Stimulated activated CD4-positive, alpha-beta T cell treated with anti-CD3 and anti-CD28 coated beads, Interleukin-15, amount 100 ng/mL, for 24 hours (primary cell): ENCODE data around the gene TLE4.

ENCODE experiments used
- DNase-seq: peaks from one replicate; pipeline ENCODE4 v3.0.0-alpha.2; 2020

TLE4 gene

DNA sequence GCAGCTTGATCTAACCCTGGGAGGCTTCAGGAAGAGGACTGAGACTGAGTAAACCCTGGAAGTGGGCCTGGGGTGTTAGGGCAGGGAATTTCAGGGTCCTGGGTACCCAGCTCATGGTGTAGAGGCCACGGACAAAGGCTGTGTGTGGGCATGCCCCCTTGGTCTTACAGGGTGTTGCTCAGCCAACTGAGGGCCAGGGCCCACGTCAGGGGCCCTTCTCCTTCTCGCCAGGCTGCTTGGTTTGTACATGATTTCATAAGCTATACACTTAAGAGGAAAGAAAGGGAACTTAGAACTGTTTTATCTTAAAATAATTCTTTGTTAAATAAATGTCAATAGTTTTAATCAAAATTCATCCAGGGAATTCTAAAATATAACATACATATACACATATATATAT lies 95.4 kb downstream of the TLE4 start:
- DNase-seq, result no peak

DNA sequence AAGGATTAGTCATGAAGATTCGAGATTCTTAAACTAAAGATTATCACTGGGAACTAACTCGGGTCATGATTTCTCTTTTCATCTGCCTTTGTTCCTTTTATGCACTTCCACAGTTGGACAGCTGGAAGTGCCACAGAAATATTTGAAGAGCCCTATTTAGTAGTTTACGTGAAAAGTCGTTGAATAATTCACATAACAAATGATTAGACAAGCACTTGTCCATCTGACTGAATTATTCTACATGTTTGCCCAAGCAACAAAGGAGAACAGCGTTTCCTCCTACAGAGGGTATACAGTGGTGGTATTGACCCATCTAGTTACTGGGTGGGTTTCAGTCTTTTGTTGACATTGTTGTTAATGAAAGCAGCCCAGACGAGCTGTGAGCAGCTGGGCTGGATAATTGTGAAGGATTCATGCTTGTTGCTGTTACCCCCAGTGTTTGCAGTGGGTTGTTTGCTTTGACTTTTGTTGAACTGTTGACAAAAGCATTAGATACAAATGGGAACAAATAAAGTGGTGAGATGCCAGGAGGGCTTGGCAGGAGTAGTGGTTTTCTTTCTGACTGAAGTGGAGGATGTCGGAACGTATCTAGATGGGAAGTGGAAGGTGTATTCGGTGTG lies 96.2 kb downstream of the TLE4 start:
- DNase-seq, result no peak

DNA sequence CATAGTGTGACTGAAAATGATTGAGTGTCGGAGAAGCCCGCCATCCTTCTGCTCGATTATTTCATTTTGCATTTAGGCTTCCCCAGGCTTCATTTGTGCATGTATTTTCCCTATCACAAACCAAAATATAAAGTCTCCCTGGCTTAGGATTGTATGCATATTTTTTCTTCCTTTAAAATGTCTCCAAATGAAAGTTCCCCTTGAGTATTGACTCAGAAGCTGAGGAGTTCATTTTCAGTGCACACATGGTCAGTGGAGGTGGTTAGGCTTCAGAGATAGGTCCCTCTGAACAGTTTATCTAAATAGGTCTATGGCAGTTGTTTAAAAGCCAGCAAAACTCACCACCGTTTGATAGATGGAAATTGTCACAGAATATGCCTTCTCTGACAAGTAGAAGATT lies 97.2 kb downstream of the TLE4 start:
- DNase-seq, result no peak

DNA sequence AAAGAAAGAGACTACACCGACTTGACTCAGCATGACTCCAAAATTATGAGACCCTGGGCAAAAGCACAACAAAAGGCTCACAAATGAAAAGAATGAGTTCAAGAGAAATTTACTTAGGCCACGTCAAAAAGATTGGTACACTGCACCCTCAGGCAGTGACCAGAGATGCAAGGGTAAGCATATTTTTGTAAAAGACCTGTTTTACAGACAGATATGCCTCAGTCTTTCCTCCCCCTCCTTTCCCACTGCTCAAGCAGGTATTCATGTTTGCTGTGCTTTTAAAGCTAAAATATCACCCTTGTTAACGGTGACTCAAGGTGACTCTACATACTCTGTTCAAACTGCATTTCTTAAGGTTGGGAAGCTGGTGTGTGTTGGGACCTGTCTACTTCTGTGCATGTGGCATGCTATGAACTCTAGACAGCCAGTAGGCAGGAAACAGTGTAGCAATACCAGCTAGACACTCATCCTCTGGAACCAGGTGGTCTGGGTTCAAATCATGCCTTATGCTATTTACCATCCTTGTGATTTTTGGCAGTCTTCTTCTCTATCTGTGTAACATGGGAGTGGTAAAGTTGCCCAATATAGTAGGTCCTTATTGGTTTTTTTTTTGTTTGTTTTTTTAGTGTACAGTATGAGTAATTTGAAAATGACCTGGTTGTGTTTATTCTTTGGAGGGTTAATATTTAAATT lies 98.7 kb downstream of the TLE4 start:
- no peak for DNase-seq

DNA sequence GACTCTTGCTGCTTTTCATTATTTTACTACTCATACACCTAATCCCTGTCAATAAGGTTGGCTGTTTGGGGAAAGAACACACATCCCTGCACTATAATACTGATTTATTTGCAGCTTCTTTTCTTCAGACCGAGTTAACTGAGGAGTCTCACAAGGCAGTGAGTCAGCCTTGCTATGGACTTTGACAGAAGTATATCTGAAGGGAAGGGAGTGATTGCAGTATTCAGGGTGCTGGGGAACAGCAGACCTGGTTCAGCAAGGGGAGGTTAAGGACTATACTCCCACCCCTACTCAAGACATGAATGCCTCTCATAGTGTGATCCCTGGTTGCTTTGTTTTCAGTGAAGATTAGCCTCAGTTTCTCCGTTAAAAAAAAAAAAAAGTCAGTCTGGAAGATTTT lies 99.8 kb downstream of the TLE4 start:
- no peak for DNase-seq

DNA sequence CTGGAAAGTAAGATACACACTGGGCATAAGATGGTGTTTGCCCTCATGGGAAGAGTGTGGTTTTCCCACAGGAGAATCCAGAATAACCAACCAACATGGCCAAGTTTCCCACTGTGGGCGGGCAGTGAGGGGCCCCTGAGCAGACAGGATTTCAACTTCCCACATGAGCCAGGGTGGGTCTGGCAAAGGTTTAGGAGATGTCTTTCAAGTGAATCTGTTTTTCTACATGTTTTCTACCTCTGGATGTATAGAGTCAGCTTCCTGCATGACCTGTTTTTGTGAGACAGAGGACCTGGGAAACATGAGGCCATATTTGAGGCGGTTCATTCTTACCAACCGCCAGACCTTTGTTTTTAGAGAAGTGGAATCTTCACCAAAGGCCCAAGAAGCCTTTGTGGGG lies 100.5 kb downstream of the TLE4 start:
- no peak for DNase-seq

DNA sequence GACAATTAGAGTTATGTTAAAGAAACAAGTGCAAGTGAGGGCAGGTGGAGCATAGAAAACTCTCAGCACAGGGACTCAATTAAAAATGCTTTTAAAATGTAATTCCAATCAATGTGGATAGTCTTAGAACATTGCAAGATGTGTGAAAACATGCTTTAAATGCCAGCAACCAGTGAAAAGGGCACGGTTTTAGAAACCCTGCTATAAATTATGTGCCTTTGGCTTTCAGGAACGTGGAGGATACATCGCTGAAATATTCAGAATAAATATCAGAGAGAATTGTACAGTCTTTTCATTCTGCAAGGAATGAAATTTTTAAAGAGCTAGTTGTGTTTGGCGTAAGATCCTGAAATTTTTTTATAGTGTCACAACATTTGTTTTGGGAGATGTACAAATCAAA lies 101.1 kb downstream of the TLE4 start:
- no peak for DNase-seq

DNA sequence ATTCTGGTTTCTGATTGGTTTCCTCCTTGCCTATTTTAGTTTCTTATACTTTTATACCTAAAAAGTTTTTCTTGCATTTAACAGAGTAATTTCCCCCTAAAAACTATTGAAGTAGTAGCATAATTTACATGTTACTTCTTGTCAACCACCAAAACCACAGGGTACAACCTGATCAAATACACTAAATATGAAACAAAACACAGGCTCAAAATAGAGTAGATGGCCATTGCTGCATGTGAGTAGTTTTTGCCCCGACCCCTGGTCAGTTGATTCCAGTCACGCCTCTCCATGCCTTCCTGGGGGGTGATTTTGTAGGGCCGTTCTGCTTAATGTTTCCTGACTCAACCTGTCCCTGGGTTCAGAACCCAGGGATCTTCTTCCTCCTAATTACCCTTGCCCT lies 101.8 kb downstream of the TLE4 start:
- DNase-seq, result no peak

DNA sequence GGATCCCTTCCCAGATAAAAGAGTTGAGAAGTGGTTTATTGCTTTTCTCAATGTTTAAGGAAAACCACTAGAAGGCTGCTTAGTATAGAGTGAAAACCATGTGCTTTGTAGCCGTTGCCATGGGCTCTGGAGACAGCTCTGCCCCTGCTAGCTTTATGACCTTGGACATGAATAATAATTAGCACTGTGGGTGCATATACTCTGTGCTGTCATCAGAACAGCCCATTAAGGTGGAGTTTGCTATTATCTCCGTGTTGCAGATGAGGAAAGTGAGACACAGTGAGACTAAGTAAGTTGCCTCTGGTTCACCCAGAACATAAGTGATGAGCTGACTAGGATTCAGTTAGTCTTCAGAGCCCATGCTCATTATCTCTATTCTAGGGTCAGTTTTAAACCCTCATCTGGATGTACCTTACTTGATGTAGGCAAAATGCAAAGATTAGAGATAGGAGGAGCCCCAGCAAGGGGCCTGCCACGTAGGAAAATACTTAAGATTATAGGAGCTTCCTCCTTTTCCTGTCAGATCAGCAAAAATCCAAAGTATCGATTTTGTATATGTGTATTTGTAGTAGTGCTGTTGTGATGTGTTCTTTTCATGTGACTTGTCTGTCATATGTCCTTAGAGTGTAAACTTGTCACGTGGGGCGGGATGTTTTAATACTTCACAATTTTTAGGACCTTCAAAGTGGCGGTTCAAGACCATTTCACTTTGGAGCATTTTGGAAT lies 102.5 kb downstream of the TLE4 start:
- DNase-seq, result no peak

DNA sequence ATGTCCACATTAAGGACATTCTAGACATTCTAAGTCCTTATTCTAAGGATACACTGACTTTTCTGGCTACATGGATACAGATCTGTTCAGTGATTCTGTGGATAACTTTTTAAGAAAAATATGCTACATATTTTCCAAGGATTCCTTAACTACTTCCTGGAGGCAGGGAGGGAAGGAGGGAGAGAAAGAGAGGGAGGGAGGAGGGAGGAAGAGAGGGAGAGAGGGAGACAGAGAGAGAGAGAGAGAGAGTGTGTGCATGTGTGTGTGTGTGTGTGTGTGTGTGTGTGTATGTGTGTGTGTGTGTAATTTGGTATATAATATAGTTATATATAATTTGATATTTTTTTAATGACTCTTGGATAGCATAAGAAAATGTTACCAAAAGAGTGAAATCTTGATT lies 109.8 kb downstream of the TLE4 start:
- no peak for DNase-seq

DNA sequence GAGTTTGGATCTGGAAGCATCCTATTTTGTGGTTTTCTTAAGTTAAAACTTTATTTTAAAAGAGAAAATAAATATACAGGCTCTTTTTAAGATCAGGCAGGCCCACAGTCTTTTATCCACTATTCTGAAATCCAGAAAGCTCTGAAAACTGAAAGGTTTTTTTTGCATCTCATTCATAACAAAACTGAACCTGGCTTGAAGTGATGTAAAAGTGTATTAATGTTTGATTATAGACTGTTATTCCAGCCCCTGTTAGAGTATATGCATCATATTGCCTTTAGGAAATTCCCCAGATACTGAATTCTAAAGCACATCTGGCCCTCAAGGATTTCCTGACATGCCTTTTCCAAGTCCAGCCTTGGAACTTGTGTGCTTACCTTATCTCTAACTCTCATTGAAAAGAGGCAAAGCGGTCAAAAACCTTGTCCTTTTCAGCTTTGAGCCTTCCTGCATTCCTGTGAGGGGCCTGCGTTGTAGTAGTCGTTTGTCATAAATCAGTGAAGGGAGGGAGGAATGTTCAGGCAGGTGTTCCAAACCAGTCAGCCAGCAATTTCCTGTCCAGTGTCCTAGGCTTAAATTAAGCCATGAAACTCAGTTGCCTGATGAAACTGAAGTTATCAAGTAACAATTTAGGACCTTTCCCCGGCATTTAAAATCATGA lies 110.4 kb downstream of the TLE4 start:
- DNase-seq, result no peak

DNA sequence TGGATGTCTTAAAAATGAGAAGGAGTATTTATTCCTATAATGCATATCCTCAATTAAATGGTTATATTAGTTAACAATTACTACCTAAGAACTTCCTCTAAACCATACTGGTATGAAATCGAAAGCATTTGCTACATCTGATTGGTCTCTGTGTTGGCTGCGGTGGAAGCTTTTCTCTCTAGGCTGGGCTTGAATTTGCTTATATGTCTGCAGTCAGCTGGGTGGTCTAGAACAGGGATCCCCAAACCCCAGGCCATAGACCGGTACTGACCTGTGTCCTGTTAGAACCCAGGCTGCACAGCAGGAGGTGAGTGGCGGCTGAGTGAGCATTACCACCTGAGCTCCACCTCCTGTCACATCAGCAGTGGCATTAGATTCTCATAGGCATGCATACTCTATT lies 112.3 kb downstream of the TLE4 start:
- DNase-seq, result no peak

DNA sequence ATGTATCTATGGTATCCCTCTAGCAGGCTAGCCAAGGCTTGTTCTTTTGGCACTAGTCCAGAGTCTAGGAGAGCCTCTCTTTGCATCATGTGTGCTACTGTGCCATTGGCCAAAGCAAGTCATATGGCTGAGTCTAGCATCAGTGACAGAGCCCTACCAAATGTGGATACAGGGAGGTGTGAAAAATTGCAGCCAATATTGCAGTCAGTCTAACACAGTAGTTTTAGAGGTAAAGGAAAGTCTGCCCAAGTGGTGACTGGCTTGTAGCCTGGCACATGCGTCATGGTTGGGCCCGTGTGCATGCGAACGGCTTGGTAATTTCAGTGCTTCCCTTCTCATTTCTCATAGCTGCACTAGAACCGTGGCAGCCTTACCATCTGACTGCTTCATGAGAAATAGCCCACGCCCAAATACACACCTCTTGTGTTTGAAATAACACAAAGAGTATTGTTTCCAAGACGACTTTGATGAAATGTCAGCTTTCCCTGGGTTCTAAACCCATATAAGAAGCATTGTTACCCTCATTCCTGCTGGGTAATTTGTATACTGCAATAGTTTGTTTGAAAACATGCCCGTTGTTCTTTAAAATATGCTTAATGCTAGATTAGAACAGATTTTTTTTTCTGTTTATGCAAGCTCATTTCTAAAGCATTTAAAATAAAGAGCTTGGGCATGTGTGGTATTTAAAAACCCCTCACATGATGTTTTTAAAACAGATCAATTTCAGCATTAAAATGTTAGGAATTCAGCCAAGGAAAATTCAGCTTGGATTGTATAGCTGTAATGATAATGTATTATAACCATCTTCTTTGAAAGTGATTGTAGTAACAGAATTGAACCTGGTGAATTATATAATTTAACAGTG lies 113.2 kb downstream of the TLE4 start:
- no peak for DNase-seq

DNA sequence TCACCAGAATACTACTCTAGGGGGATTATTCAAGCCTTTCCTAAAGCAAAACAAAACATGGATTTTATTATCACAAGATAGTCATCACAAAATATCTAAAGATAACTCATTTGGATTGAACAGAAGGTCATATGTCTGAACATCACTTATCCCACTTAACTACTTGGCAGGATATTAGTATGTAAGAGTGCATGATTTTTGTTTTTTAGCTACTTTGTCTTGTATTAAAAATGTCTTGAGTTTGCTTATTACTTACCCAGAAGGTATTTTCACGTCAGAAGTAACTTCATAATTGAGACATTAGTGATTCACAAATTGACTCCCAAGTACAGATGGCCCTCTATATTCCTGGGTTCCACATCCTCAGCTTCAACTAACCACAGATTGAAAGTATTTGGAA lies 113.8 kb downstream of the TLE4 start:
- no peak for DNase-seq

DNA sequence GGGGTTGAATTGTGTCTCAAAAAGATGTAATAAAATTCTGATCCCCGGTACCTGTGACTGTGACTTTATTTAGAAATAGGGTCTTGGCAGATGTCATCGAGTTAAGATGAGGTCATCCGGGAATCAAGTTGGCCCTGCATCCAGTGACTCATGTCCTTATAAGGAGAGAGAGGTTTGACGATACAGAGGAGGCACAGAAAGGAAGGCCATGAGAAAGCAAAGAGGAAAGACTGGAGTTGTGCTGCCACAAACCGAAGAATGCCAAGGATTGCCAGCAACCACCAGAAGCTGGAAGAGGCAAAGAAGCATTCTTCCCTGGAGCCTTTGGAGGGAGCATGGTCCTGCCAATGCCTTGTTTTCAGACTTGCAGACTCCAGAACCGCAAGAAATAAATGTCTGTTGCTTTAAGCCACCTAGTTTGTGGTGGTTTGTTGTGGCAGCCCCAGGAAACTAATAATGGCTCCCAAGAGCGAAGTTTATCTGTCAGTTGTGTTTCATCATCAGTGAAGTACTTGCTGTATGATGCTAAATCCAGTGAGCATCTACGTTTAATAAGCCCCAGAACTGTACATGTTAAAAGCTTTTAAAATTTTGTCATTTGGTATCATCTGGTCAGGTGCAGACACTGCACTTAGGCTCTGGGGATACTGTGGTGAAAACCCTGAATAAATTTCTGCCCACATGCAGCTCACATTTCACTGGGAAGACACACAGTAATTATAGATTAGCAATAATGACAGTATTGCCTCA lies 114.8 kb downstream of the TLE4 start:
- DNase-seq, result no peak

DNA sequence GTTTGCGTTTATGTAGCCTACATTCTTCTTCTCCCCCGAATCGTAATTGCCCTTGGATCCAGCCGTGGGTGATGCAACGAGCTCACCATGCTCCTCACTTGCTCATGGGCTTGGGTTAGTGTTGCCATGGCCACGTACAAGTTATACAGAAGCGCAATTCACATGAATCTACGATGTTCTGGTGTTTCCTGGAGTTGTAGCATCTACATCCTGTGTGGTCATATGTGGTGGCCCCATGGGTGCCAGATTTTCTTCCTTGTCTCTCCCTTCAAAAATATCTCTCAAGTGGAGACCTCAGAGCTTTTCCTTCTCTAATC lies 115.3 kb downstream of the TLE4 start:
- peak; percentile 9 for DNase-seq

DNA sequence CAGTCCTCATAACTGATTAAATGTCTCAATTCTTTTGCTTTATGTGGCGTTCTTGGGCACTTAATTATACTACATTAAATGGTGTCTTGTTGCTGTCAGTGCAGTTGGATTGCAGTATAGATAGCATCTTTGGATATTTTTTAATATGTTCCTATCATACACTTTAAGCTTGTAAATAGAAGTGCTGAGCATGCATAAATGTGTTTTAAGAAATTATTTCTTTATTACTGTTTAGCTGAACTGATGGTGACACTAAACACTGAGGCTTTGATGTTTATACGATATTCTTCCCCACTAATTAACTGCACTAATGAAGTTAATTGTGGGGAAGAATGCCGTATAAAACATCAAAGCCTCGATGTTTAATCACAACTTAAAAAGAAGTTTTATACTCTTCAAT lies 116.6 kb downstream of the TLE4 start:
- DNase-seq, result no peak

DNA sequence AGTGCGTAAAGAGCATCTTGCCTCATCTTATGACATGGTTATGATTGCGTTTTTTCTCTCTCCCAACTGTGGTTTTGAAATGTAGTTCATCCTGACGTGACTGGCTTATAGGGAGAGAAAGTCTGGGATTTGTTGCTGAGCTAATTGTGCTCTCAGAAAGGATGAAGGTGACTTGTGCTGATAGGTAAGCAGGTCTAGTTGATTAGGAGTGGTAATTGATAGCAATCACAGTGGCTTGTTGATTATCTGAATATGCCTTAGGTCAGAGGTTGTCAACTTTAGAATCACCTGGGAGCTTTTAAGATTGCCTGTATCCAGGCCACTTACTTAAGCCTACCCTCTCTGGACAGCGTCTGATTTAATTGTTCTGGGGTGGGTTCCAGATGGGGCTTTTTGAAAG lies 117.8 kb downstream of the TLE4 start:
- no peak for DNase-seq

DNA sequence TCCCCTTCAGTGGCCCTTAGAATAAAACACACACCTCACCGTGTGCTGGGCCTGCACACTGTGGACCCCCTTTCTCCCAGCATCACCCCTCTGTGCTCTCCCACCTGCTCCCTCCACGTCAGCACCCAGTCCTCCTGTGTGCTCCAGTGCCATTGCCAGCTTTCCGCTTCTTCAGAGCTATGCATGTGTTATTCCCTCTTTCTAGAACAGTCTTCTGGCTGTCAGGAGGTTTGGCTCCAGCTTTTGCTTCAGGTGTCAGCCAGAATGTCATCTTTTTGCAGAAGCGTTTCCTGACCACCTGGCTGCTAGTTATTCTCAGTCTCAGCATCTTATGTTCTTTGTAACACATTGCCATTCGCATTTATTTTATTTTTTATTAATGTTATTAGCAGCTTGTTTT lies 119.7 kb downstream of the TLE4 start:
- no peak for DNase-seq

DNA sequence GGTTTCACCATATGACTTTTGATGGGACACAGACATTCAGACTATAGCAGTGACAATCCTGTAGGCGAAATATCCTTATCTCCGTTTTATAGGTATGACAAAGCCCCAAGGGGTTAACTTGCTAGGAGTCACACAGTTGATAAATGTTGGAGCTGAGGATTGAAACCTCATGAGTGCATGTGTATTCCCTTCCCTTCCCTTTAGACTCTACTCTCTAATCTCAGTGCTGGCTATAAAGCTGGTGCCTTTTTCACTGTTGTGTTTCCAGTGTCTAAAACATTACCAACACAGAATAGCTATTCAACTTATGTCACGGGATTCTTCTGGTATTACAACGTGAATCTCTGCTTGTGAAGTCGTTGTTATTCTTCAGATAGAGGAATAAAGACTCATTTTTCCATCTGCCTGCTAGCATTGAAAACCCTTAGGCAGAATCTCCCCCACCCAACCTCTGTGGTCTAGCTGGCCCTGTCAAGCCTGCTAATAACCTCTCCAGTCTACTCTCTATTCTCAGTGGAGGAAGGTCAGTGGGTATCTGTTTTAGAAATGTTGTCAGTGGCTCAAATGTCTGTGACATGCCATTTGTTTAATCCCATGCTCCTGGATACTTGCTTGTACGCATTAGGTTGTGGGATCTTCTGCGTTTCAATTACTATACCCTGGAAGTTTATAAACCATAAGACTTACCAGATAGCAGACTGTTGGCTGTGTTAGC lies 121.2 kb downstream of the TLE4 start:
- DNase-seq, result no peak

DNA sequence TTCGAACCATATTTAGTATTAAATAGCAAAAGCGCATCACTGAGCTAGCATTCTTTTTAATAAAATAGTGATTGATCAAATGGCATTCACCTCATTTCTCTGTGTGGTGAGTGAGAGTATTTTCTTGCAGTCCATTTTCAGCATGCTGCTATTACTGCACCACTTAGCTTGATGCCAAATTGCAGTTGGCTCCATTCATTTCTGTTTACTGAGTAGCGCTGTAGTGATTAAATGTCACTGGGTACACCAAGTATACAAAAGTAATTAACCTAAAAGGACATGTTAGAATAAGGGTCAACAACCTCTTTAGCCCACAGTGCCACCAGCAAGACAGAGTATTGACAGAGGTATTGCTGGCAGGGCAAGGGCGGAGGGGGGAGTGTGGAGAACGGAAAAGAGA lies 122.0 kb downstream of the TLE4 start:
- no peak for DNase-seq

DNA sequence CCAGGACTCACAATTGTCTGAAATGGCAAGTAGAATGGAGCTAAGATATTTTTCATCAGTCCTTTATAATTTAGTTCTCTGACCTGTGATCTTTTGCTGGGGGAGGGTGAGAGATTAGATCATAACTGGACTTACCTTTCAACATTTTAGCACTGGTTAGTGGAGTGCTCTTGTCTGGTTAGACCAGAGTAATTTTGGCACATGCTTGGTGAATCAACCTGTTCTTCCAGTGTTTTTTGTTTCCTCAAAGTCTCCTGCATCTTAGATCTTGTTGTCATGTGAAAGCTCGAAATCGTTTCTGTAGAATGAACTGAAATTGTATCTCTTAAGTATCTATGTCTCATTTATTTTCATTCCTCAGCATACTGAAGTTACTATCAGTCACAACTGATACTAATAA lies 122.4 kb downstream of the TLE4 start:
- DNase-seq, result no peak
